WTC11 (cell line): ENCODE measurements around the gene NOTCH4. TPM values are rescaled to one million over a fixed set of nuclear protein-coding genes. Genes with fewer than 3 reads are reported as not detected.

Experiments used
- ATAC-seq: fragments of 200-7000 bp; cut with Tn5 transposase; 2 replicates; pipeline ENCODE4 v1.10.0; 2021; ENCODE audit warnings: mild to moderate bottlenecking, moderate library complexity
- CTCF ChIA-PET: fragments of 300-600 bp; sonication (Branson Sonifier 250); formaldehyde crosslinking; loops from one replicate; lab custom pipeline; 2021; ENCODE audit warnings: antibody characterized with exemption; lab: Charles Lee
- POLR2A ChIA-PET: fragments of 350-600 bp; sonication (Branson Sonifier 250); formaldehyde crosslinking; loops from one replicate; lab custom pipeline; 2021; ENCODE audit warnings: antibody characterized with exemption; lab: Charles Lee
- DNase-seq: peaks from one replicate; pipeline ENCODE4 v3.0.0; 2021; ENCODE audit warnings: low spot score
- H3K27ac Mint-ChIP-seq: 2 replicates; pipeline ENCODE4 v1.8.0; 2021; ENCODE audit warnings: mixed read lengths
- H3K27me3 Mint-ChIP-seq: 2 replicates; pipeline ENCODE4 v1.8.0; 2021; ENCODE audit warnings: low read depth, mild to moderate bottlenecking, moderate library complexity, mixed read lengths
- H3K36me3 Mint-ChIP-seq: 2 replicates; pipeline ENCODE4 v1.8.0; 2021; ENCODE audit warnings: mixed read lengths
- H3K4me1 Mint-ChIP-seq: 2 replicates; pipeline ENCODE4 v1.8.0; 2022; ENCODE audit warnings: mixed read lengths
- H3K4me3 Mint-ChIP-seq: 2 replicates; pipeline ENCODE4 v1.8.0; 2021; ENCODE audit warnings: mild to moderate bottlenecking, moderate library complexity, mixed read lengths
- H3K9me3 Mint-ChIP-seq: 2 replicates; pipeline ENCODE4 v1.8.0; 2021; ENCODE audit warnings: mixed read lengths
- ATF3 ChIP-seq: sonication (generic); formaldehyde crosslinking; conservative IDR thresholded peaks from 2 replicates; pipeline ENCODE4 v1.8.1; 2022; ENCODE audit warnings: mild to moderate bottlenecking, missing genetic modification reagents
- CREM ChIP-seq: sonication (generic); formaldehyde crosslinking; IDR thresholded peaks from 2 replicates; pipeline ENCODE4 v1.8.1; 2022; ENCODE audit warnings: mild to moderate bottlenecking, missing genetic modification reagents, moderate library complexity
- E2F1 ChIP-seq: sonication (generic); formaldehyde crosslinking; IDR thresholded peaks from 2 replicates; pipeline ENCODE4 v1.8.0; 2022; ENCODE audit warnings: mild to moderate bottlenecking, missing genetic modification reagents
- ELF4 ChIP-seq: sonication (generic); formaldehyde crosslinking; IDR thresholded peaks from 2 replicates; pipeline ENCODE4 v1.8.1; 2022; ENCODE audit warnings: low read depth, mild to moderate bottlenecking, moderate library complexity, missing genetic modification reagents
- FOXJ3 ChIP-seq: sonication (generic); formaldehyde crosslinking; IDR thresholded peaks from 2 replicates; pipeline ENCODE4 v1.9.0; 2021; ENCODE audit warnings: missing genetic modification reagents, mild to moderate bottlenecking, borderline replicate concordance
- FOXP1 ChIP-seq: sonication (generic); formaldehyde crosslinking; IDR thresholded peaks from 2 replicates; pipeline ENCODE4 v1.8.0; 2022; ENCODE audit warnings: missing genetic modification reagents, mild to moderate bottlenecking, moderate library complexity, borderline replicate concordance
- GABPB1 ChIP-seq: sonication (generic); formaldehyde crosslinking; IDR thresholded peaks from 2 replicates; pipeline ENCODE4 v1.8.1; 2023; ENCODE audit warnings: mild to moderate bottlenecking, missing genetic modification reagents
- MAX ChIP-seq: sonication (generic); formaldehyde crosslinking; IDR thresholded peaks from 2 replicates; pipeline ENCODE4 v1.8.0; 2022; ENCODE audit warnings: mild to moderate bottlenecking, missing genetic modification reagents
- MXD4 ChIP-seq: fragments of 250-450 bp; sonication (Bioruptor Pico); IDR thresholded peaks from 2 replicates; pipeline ENCODE4 v1.8.0; 2021; ENCODE audit warnings: mild to moderate bottlenecking, moderate library complexity, borderline replicate concordance
- NFATC4 ChIP-seq: fragments of 250-450 bp; sonication (Bioruptor Pico); IDR thresholded peaks from 2 replicates; pipeline ENCODE4 v1.9.0; 2021; ENCODE audit warnings: mild to moderate bottlenecking
- SOX15 ChIP-seq: fragments of 250-450 bp; sonication (Bioruptor Pico); IDR thresholded peaks from 2 replicates; pipeline ENCODE4 v1.9.0; 2021; ENCODE audit warnings: mild to moderate bottlenecking
- SP1 ChIP-seq: sonication (generic); formaldehyde crosslinking; conservative IDR thresholded peaks from 2 replicates; pipeline ENCODE4 v1.8.1; 2022; ENCODE audit warnings: missing genetic modification reagents
- STAT6 ChIP-seq: sonication (generic); formaldehyde crosslinking; conservative IDR thresholded peaks from 2 replicates; pipeline ENCODE4 v1.8.1; 2023; ENCODE audit warnings: mild to moderate bottlenecking, low read depth, missing genetic modification reagents, moderate library complexity
- ZBTB21 ChIP-seq: sonication (generic); formaldehyde crosslinking; IDR thresholded peaks from 2 replicates; pipeline ENCODE4 v1.8.1; 2023; ENCODE audit warnings: mild to moderate bottlenecking, missing genetic modification reagents, borderline replicate concordance
- ZNF138 ChIP-seq: sonication (generic); formaldehyde crosslinking; conservative IDR thresholded peaks from 2 replicates; pipeline ENCODE4 v1.8.1; 2022; ENCODE audit warnings: mild to moderate bottlenecking, moderate library complexity, missing genetic modification reagents
- ZNF219 ChIP-seq: sonication (generic); formaldehyde crosslinking; IDR thresholded peaks from 2 replicates; pipeline ENCODE4 v1.8.0; 2023; ENCODE audit warnings: missing genetic modification reagents, mild to moderate bottlenecking, borderline replicate concordance
- ZNF671 ChIP-seq: fragments of 250-450 bp; sonication (Bioruptor Pico); IDR thresholded peaks from 2 replicates; pipeline ENCODE4 v1.8.0; 2021; ENCODE audit warnings: mild to moderate bottlenecking
- total RNA-seq: library from RNA; stranded (reverse); gene quantifications from 3 replicates; pipeline ENCODE4 v1.2.3, GENCODE V29; 2021
- TF ChIP-seq, protein P1 (sequence below): sonication (generic); formaldehyde crosslinking; IDR thresholded peaks from 2 replicates; pipeline ENCODE4 v1.8.1; 2023; ENCODE audit warnings: mild to moderate bottlenecking, missing genetic modification reagents
- TF ChIP-seq, protein P2 (sequence below): sonication (generic); formaldehyde crosslinking; IDR thresholded peaks from 2 replicates; pipeline ENCODE4 v1.8.0; 2023; ENCODE audit warnings: missing genetic modification reagents
- TF ChIP-seq, protein P3 (sequence below): sonication (generic); formaldehyde crosslinking; IDR thresholded peaks from 2 replicates; pipeline ENCODE4 v1.8.1; 2022; ENCODE audit warnings: missing genetic modification reagents, borderline replicate concordance
- TF ChIP-seq, protein P4 (sequence below): sonication (generic); formaldehyde crosslinking; IDR thresholded peaks from 2 replicates; pipeline ENCODE4 v1.8.1; 2023; ENCODE audit warnings: mild to moderate bottlenecking, missing genetic modification reagents, moderate library complexity

Gene NOTCH4
- total RNA-seq, 1 experiment from 2014 or later, result 2.6 TPM

- no peak overlapping the region for H3K27ac Mint-ChIP-seq
- TF ChIP-seq MAX (CRISPR knock-in tag) (no peak), MXD4 (no peak), E2F1 (CRISPR knock-in tag) (no peak), ZNF138 (CRISPR knock-in tag) (no peak), NFATC4 (CRISPR knock-in tag) (no peak), ZNF219 (CRISPR knock-in tag) (no peak), ZBTB21 (CRISPR knock-in tag) (no peak), GABPB1 (CRISPR knock-in tag) (no peak)
- TF ChIP-seq, protein P1, sequence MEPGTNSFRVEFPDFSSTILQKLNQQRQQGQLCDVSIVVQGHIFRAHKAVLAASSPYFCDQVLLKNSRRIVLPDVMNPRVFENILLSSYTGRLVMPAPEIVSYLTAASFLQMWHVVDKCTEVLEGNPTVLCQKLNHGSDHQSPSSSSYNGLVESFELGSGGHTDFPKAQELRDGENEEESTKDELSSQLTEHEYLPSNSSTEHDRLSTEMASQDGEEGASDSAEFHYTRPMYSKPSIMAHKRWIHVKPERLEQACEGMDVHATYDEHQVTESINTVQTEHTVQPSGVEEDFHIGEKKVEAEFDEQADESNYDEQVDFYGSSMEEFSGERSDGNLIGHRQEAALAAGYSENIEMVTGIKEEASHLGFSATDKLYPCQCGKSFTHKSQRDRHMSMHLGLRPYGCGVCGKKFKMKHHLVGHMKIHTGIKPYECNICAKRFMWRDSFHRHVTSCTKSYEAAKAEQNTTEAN (CRISPR knock-in tag), result no peak
- TF ChIP-seq, protein P2, sequence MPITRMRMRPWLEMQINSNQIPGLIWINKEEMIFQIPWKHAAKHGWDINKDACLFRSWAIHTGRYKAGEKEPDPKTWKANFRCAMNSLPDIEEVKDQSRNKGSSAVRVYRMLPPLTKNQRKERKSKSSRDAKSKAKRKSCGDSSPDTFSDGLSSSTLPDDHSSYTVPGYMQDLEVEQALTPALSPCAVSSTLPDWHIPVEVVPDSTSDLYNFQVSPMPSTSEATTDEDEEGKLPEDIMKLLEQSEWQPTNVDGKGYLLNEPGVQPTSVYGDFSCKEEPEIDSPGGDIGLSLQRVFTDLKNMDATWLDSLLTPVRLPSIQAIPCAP (CRISPR knock-in tag), result no peak
- TF ChIP-seq, all 79 proteins: peak for 0
- no peak overlapping the region for H3K4me3 Mint-ChIP-seq
- no peaks in the 10 kb centered on the region for H3K36me3 Mint-ChIP-seq
- peaks cover 3% of the 10 kb centered on the region; the same call in 1 of the 2 replicates for H3K27me3 Mint-ChIP-seq
- ATAC-seq (no peak), DNase-seq (no peak)
- ChIA-PET CTCF (no interaction called here), POLR2A (no interaction called here)
- H3K4me1 Mint-ChIP-seq, result peaks cover 3% of the 10 kb centered on the region; the same call in 1 of the 2 replicates
- no peaks in the 10 kb centered on the region for H3K9me3 Mint-ChIP-seq
Measured at GRCh38 chr6:32218167-32218566, 5.7 kb downstream of the NOTCH4 start.

- Mint-ChIP-seq H3K4me1 (no peaks in the 10 kb centered on the region), H3K27ac (no peak overlapping the region), H3K36me3 (no peaks in the 10 kb centered on the region), H3K27me3 (peaks cover 3% of the 10 kb centered on the region; the same call in 1 of the 2 replicates), H3K4me3 (no peak overlapping the region), H3K9me3 (no peaks in the 10 kb centered on the region)
- TF ChIP-seq ZNF138 (CRISPR knock-in tag) (no peak), ELF4 (no peak), MAX (CRISPR knock-in tag) (no peak), FOXJ3 (CRISPR knock-in tag) (no peak), ZNF671 (no peak), STAT6 (CRISPR knock-in tag) (no peak), SOX15 (CRISPR knock-in tag) (no peak), FOXP1 (CRISPR knock-in tag) (no peak), SP1 (CRISPR knock-in tag) (no peak), CREM (CRISPR knock-in tag) (no peak), ATF3 (CRISPR knock-in tag) (no peak)
- TF ChIP-seq, protein P3, sequence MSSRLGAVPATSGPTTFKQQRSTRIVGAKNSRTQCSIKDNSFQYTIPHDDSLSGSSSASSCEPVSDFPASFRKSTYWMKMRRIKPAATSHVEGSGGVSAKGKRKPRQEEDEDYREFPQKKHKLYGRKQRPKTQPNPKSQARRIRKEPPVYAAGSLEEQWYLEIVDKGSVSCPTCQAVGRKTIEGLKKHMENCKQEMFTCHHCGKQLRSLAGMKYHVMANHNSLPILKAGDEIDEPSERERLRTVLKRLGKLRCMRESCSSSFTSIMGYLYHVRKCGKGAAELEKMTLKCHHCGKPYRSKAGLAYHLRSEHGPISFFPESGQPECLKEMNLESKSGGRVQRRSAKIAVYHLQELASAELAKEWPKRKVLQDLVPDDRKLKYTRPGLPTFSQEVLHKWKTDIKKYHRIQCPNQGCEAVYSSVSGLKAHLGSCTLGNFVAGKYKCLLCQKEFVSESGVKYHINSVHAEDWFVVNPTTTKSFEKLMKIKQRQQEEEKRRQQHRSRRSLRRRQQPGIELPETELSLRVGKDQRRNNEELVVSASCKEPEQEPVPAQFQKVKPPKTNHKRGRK (CRISPR knock-in tag), result no peak
- TF ChIP-seq, protein P4, sequence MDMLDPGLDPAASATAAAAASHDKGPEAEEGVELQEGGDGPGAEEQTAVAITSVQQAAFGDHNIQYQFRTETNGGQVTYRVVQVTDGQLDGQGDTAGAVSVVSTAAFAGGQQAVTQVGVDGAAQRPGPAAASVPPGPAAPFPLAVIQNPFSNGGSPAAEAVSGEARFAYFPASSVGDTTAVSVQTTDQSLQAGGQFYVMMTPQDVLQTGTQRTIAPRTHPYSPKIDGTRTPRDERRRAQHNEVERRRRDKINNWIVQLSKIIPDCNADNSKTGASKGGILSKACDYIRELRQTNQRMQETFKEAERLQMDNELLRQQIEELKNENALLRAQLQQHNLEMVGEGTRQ (CRISPR knock-in tag), result no peak
- no peak for DNase-seq
- ATAC-seq, result no peak
- CTCF ChIA-PET, result interaction anchor here (0.8 kb wide), 1 partner anchor 22 kb away, joined by 4 read pairs; no protein-coding TSS in a partner anchor
- POLR2A ChIA-PET, result no interaction called here
Measured at GRCh38 chr6:32216998-32217397, 6.9 kb downstream of the NOTCH4 start.
